Parathyroid adenoma (tissue), 2 donors: ENCODE results near the gene SIRPB2.

ENCODE experiments used
- H2AFZ ChIP-seq: fragments of 300-600 bp; sonication (generic); one replicate; pipeline ENCODE4 v1.7.0; 2017; ENCODE audit warnings: antibody characterized with exemption, mild to moderate bottlenecking
- H3K27ac ChIP-seq: fragments of 300-600 bp; sonication (generic); one replicate; pipeline ENCODE4 v1.7.0; 2017
- H3K27me3 ChIP-seq: fragments of 300-600 bp; sonication (generic); one replicate; pipeline ENCODE4 v1.7.0; 2017; ENCODE audit warnings: low read length; ENCODE audit not compliant: control insufficient read depth, insufficient read depth
- H3K36me3 ChIP-seq: fragments of 300-600 bp; sonication (generic); one replicate; pipeline ENCODE4 v1.7.0; 2017; ENCODE audit warnings: low read length; ENCODE audit not compliant: control insufficient read depth, insufficient read depth
- H3K4me1 ChIP-seq: fragments of 300-600 bp; sonication (generic); one replicate; pipeline ENCODE4 v1.7.0; 2017; ENCODE audit warnings: control low read depth
- H3K4me2 ChIP-seq: fragments of 300-600 bp; sonication (generic); one replicate; pipeline ENCODE4 v1.7.0; 2017; ENCODE audit warnings: low read length
- H3K4me3 ChIP-seq: fragments of 300-600 bp; sonication (generic); one replicate; pipeline ENCODE4 v1.7.0; 2017; ENCODE audit warnings: low read depth, low read length
- H3K79me2 ChIP-seq: fragments of 300-600 bp; sonication (generic); one replicate; pipeline ENCODE4 v1.7.0; 2017; ENCODE audit warnings: control low read depth
- H3K9ac ChIP-seq: fragments of 300-600 bp; sonication (generic); one replicate; pipeline ENCODE4 v1.7.0; 2017; ENCODE audit warnings: mild to moderate bottlenecking
- H3K9me3 ChIP-seq: fragments of 300-600 bp; sonication (generic); one replicate; pipeline ENCODE4 v1.7.0; 2017; ENCODE audit warnings: low read length; ENCODE audit not compliant: control insufficient read depth
- CTCF ChIP-seq: fragments of 300-600 bp; sonication (generic); IDR thresholded peaks from one replicate; pipeline ENCODE4 v1.7.0; 2017; ENCODE audit warnings: antibody characterized with exemption, mild to moderate bottlenecking
- donor health status: primary hyperparathyroidism.

SIRPB2 gene

GRCh38 chr20:1528811-1529210 lies 37.6 kb upstream of the SIRPB2 start:
- Histone ChIP-seq H2AFZ (no peak overlapping the region), H3K27me3 (no peaks in the 10 kb centered on the region), H3K4me2 (no peak overlapping the region), H3K4me3 (no peak overlapping the region), H3K9ac (no peak overlapping the region), H3K79me2 (no peaks in the 10 kb centered on the region), H3K27ac (no peak overlapping the region), H3K9me3 (no peaks in the 10 kb centered on the region), H3K4me1 (no peaks in the 10 kb centered on the region), H3K36me3 (no peaks in the 10 kb centered on the region)
- TF ChIP-seq CTCF = no peak

DNA sequence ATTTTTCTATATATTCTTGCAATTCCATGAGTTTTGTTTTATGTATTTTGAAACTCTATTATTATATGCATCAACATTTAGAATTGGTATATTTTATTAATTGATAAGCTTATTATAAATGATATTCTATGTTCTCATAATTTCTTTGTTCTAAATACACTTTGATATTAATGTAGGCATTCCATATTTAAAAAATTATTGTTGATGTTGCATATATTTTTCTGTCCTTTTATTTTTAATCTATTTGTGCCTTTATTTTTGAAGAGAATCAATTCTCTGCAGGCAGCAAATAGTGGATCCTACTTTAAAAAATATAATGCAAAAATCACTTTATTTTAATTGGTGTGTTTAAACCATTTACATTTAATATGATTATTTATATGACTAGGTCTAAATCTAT lies 36.7 kb upstream of the SIRPB2 start:
- no peaks in the 10 kb centered on the region for H3K79me2 ChIP-seq
- no peaks in the 10 kb centered on the region for H3K27me3 ChIP-seq
- no peak overlapping the region for H3K4me3 ChIP-seq
- TF ChIP-seq CTCF = no peak
- no peaks in the 10 kb centered on the region for H3K36me3 ChIP-seq
- H3K4me2 ChIP-seq = no peak overlapping the region
- no peak overlapping the region for H3K27ac ChIP-seq
- H3K9me3 ChIP-seq = no peaks in the 10 kb centered on the region
- no peaks in the 10 kb centered on the region for H3K4me1 ChIP-seq
- H3K9ac ChIP-seq = no peak overlapping the region
- H2AFZ ChIP-seq = no peak overlapping the region

GRCh38 chr20:1526896-1527295 lies 35.7 kb upstream of the SIRPB2 start:
- no peak overlapping the region for H3K9ac ChIP-seq
- no peaks in the 10 kb centered on the region for H3K36me3 ChIP-seq
- H3K4me2 ChIP-seq = no peak overlapping the region
- H3K4me3 ChIP-seq = no peak overlapping the region
- H3K27ac ChIP-seq = no peak overlapping the region
- no peaks in the 10 kb centered on the region for H3K9me3 ChIP-seq
- no peak overlapping the region for H2AFZ ChIP-seq
- H3K79me2 ChIP-seq = no peaks in the 10 kb centered on the region
- no peaks in the 10 kb centered on the region for H3K27me3 ChIP-seq
- no peak for TF ChIP-seq CTCF
- no peaks in the 10 kb centered on the region for H3K4me1 ChIP-seq

DNA sequence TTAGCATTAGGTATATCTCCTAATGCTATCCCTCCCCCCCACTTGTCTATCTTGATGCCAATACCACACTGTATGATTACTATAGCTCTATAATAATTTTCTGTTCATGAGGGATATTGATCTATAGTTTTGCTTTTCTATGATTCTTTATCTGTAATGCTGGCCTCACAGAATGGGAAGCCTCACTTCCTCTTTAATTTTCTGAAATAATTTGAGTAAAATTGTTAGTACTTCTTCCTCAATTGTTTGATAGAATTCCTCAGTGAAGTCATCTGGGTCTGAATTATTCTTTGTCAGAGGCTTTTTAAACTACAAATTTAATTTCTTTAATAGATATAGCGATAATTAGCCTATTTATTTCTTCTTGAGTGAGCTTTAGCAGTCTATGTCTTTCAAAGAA lies 35.1 kb upstream of the SIRPB2 start:
- Histone ChIP-seq H3K9ac (no peak overlapping the region), H3K4me1 (no peaks in the 10 kb centered on the region), H3K27ac (no peak overlapping the region), H3K36me3 (no peaks in the 10 kb centered on the region), H3K79me2 (no peaks in the 10 kb centered on the region), H2AFZ (no peak overlapping the region), H3K27me3 (no peaks in the 10 kb centered on the region), H3K4me3 (no peak overlapping the region), H3K9me3 (no peaks in the 10 kb centered on the region), H3K4me2 (no peak overlapping the region)
- no peak for TF ChIP-seq CTCF

DNA sequence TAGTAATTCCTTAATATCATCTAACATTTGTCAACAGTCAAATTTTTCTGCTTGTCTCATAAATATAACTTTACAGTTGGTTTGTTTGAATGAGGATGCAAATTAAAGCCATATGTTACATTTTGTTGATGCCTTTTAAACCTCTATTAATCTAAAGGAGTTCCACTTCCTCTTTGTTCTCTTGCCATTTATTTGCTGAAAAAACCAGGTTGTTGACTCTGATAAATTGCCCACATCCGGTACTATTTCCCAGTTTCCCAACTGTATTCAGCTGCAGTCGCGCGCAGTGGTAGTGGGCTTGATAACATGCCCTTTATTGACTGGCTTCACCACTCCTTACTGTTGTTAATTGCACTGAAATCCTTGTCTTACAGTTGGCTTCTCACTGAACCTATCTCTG lies 32.8 kb upstream of the SIRPB2 start:
- no peak overlapping the region for H3K4me2 ChIP-seq
- H3K27ac ChIP-seq = no peak overlapping the region
- H2AFZ ChIP-seq = no peak overlapping the region
- H3K4me1 ChIP-seq = no peaks in the 10 kb centered on the region
- no peaks in the 10 kb centered on the region for H3K79me2 ChIP-seq
- H3K27me3 ChIP-seq = no peaks in the 10 kb centered on the region
- no peaks in the 10 kb centered on the region for H3K9me3 ChIP-seq
- H3K9ac ChIP-seq = no peak overlapping the region
- TF ChIP-seq CTCF = no peak
- H3K36me3 ChIP-seq = no peaks in the 10 kb centered on the region
- H3K4me3 ChIP-seq = no peak overlapping the region
